ENCODE data around the gene ROR2. TPM values are rescaled to one million over a fixed set of nuclear protein-coding genes. Genes with fewer than 3 reads are reported as not detected.

The ROR2 gene
- total RNA-seq, 4 donors from 2014 or later, result 37.4 to 71.8 (median 59.4) TPM

GRCh38 chr9:91953718-91954117 lies 3.7 kb upstream of the ROR2 start:
- H3K36me3 ChIP-seq, result no peaks in the 10 kb centered on the region
- H3K27me3 ChIP-seq, result peaks cover 0 to 26% (median under 1%) of the 10 kb centered on the region in 4 donors
- peaks cover 7 to 35% (median 26%) of the 10 kb centered on the region in 4 donors for H3K4me1 ChIP-seq
- peaks cover 0 to 4% (median 0%) of the 10 kb centered on the region in 4 donors for H3K9me3 ChIP-seq
- no peak for TF ChIP-seq POLR2A (IDR thresholded peaks at IDR 0.05; ENCODE audit: low read depth)
- TF ChIP-seq, protein P1, sequence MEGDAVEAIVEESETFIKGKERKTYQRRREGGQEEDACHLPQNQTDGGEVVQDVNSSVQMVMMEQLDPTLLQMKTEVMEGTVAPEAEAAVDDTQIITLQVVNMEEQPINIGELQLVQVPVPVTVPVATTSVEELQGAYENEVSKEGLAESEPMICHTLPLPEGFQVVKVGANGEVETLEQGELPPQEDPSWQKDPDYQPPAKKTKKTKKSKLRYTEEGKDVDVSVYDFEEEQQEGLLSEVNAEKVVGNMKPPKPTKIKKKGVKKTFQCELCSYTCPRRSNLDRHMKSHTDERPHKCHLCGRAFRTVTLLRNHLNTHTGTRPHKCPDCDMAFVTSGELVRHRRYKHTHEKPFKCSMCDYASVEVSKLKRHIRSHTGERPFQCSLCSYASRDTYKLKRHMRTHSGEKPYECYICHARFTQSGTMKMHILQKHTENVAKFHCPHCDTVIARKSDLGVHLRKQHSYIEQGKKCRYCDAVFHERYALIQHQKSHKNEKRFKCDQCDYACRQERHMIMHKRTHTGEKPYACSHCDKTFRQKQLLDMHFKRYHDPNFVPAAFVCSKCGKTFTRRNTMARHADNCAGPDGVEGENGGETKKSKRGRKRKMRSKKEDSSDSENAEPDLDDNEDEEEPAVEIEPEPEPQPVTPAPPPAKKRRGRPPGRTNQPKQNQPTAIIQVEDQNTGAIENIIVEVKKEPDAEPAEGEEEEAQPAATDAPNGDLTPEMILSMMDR (IDR thresholded peaks at IDR 0.05), result no peak
- no peak for TF ChIP-seq POLR2AphosphoS5 (IDR thresholded peaks at IDR 0.05)
- no peak for TF ChIP-seq EP300 (IDR thresholded peaks at IDR 0.05)
- DNase-seq (ENCODE audit: extremely low spot score), result no peak
- WGBS, result 87% methylated on average over 6 of the region's 6 CpGs
- intact Hi-C loops (cut with DNase I), result loop anchor here (2.0 to 10.0 kb wide), 2 partner anchors 161 to 219 kb away; partner anchors contain the start of gene SPTLC1
- no peak overlapping the region for H3K27ac ChIP-seq (replicated peaks in 1 of 4)
- H3K4me3 ChIP-seq, result no peak overlapping the region

DNA sequence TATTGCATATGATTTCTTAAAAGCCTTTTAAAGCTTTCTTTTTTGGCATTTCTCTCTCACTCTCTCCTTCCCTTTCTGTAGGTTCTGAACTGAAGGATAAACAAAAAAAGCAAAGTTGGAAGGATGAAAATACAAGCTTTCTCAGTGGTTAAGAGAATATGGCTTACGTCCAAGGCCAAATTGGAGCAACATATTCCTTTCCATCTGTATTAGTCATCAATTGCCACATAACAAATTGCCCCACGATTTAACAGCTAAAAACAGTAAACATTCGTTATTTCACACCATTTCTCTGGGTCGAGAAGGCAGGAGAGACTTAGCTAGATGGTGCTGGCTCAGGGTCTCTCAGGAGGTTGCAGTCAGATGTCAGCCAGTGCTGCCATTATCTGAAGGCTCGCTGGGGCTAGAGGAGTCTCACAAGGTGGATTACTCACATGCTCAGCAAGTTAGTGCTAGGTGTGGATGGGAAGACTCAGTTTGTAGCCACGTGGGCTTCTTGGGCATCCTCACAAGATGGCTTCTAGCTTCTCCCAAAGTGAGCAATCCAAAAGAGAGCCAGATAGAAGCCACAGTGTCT lies 2.0 kb upstream of the ROR2 start:
- H3K27ac ChIP-seq (replicated peaks in 1 of 4), result no peak overlapping the region
- H3K4me1 ChIP-seq, result peaks cover 12 to 52% (median 40%) of the 10 kb centered on the region in 4 donors
- intact Hi-C loops (cut with DNase I), result loop anchor here (10.0 kb wide), 1 partner anchor 163 kb away; the partner anchor contains the start of gene SPTLC1
- no peak for DNase-seq (ENCODE audit: extremely low spot score)
- H3K9me3 ChIP-seq, result peaks cover 0 to 4% (median 0%) of the 10 kb centered on the region in 4 donors
- WGBS, result 84% methylated on average over 6 of the region's 6 CpGs
- H3K4me3 ChIP-seq, result no peak overlapping the region
- H3K27me3 ChIP-seq, result peaks cover 0 to 30% (median 1%) of the 10 kb centered on the region in 4 donors
- H3K36me3 ChIP-seq, result no peaks in the 10 kb centered on the region
- TF ChIP-seq EP300 (IDR thresholded peaks at IDR 0.05) (no peak), POLR2A (IDR thresholded peaks at IDR 0.05; ENCODE audit: low read depth) (no peak), POLR2AphosphoS5 (IDR thresholded peaks at IDR 0.05) (no peak)
- TF ChIP-seq, protein P1 (IDR thresholded peaks at IDR 0.05), result no peak

- H3K4me1 ChIP-seq, result peaks cover 15 to 66% (median 60%) of the 10 kb centered on the region in 4 donors
- no peaks in the 10 kb centered on the region for H3K36me3 ChIP-seq
- peaks cover 0 to 4% (median 0%) of the 10 kb centered on the region in 4 donors for H3K9me3 ChIP-seq
- H3K27me3 ChIP-seq, result peaks cover 0 to 30% (median 1%) of the 10 kb centered on the region in 4 donors
- H3K27ac ChIP-seq (replicated peaks in 1 of 4), result peak overlapping the region; percentile 92 to 95 (median 94)
- peak overlapping the region; percentile 67 to 85 (median 76) for H3K4me3 ChIP-seq
- WGBS, result 1% methylated on average over 41 of the region's 61 CpGs
- no peak for TF ChIP-seq EP300 (IDR thresholded peaks at IDR 0.05)
- no peak for TF ChIP-seq POLR2AphosphoS5 (IDR thresholded peaks at IDR 0.05)
- TF ChIP-seq POLR2A (IDR thresholded peaks at IDR 0.05; ENCODE audit: low read depth), result no peak
- TF ChIP-seq, protein P1 (IDR thresholded peaks at IDR 0.05), result no peak
- DNase-seq (ENCODE audit: extremely low spot score), result no peak
- intact Hi-C loops (cut with DNase I), result no loop called here
Measured at GRCh38 chr9:91949392-91949945, 559 bp downstream of the ROR2 start.

DNA sequence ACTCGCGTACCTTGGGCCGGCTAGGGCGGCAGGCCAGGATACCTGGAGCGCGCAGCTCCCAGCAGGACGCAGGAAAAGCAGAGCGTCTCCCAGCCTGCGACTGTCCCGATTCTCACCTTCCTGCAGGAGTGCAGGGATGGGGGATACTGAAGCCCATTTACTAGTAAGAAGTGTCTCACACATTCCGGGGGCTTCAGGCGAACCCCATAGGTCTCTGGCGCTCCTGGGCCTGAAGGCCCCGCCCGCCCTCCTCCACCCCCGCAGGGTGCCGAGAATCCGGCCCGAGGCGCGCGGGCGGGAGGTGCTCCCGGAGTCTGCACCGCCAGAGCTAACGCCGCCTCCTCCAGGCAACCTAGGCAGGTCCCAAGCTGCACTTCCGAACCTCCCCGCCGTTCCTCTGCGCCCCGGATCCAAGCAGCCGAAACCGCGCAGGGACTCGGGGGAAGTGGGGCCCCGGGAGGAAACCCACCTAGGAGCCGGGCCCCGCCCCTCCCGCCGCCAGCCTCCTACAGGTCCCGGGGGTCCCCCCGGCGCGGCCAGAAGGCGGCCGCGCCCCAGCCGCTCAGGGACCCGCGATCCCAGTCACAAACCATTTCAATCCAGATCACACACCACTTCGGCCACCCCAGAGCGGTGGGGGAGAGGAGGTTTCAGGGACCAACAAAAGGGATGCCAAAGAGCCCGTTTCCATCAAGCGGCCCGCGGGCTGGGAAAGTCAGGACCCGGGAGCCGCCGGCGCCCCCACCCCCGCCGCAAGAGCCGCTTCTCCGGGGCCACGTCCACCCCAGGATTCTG lies 1.2 kb downstream of the ROR2 start:
- intact Hi-C loops (cut with DNase I), result no loop called here
- DNase-seq (ENCODE audit: extremely low spot score), result no peak
- peak overlapping the region; percentile 92 to 95 (median 94) for H3K27ac ChIP-seq (replicated peaks in 1 of 4)

More for the DNA sequence above, 1.2 kb downstream of the ROR2 start:
- H3K4me3 ChIP-seq, result peak overlapping the region; percentile 67 to 85 (median 76)
- TF ChIP-seq POLR2AphosphoS5 (IDR thresholded peaks at IDR 0.05) (peak; percentile 53 to 76), POLR2A (IDR thresholded peaks at IDR 0.05; ENCODE audit: low read depth) (no peak)
- TF ChIP-seq, protein P1 (IDR thresholded peaks at IDR 0.05), result peak; percentile 16 to 72 (median 29)
- 0% methylated on average over 17 of the region's 66 CpGs for WGBS
- H3K4me1 ChIP-seq, result peaks cover 15 to 71% (median 62%) of the 10 kb centered on the region in 4 donors
- peaks cover 0 to 30% (median 1%) of the 10 kb centered on the region in 4 donors for H3K27me3 ChIP-seq
- H3K9me3 ChIP-seq, result peaks cover 0 to 4% (median 0%) of the 10 kb centered on the region in 4 donors
- H3K36me3 ChIP-seq, result no peaks in the 10 kb centered on the region
